K562 (cell line): ENCODE measurements around the gene PRKCSH. TPM values are rescaled to one million over a fixed set of nuclear protein-coding genes. Genes with fewer than 3 reads are reported as not detected.
A peak's percentile ranks its signal among the peaks of the same experiment; 100 is the strongest.

Experiments
- ATF6 ChIP-seq: sonication (generic); formaldehyde crosslinking; IDR thresholded peaks from 2 replicates; pipeline ENCODE4 v1.4.0; 2020; ENCODE audit warnings: mild to moderate bottlenecking, missing genetic modification reagents
- BHLHE40 ChIP-seq: IDR thresholded peaks from 2 replicates; pipeline ENCODE4 v1.6.1; 2011; ENCODE audit warnings: low read length, improper control_type of control experiment
- BRF2 ChIP-seq: IDR thresholded peaks from 3 replicates; pipeline ENCODE4 v1.6.1; 2011; ENCODE audit warnings: borderline replicate concordance, mild to moderate bottlenecking; ENCODE audit not compliant: insufficient read length, insufficient read depth
- CBFA2T3 ChIP-seq: fragments of 450-650 bp; IDR thresholded peaks from 2 replicates; pipeline ENCODE4 v1.6.1; 2017
- CREB1 ChIP-seq, 2 experiments: sonication (generic) in 1 of 2; formaldehyde crosslinking in 1 of 2; IDR thresholded peaks; 2 replicates each; pipeline versions ENCODE4 v1.6.1 to v1.8.0; 2012 to 2022; ENCODE audit warnings: inconsistent platforms in 1 of 2, mild to moderate bottlenecking in 1 of 2, missing genetic modification reagents in 1 of 2, moderate library complexity in 1 of 2
- CREBBP ChIP-seq: IDR thresholded peaks from one replicate; pipeline ENCODE4 v1.6.1; 2012; ENCODE audit warnings: low read depth, mild to moderate bottlenecking, control low read depth, inconsistent platforms, low read length
- CTCFL ChIP-seq: IDR thresholded peaks from 2 replicates; pipeline ENCODE4 v1.6.1; 2011; ENCODE audit warnings: borderline replicate concordance, low read depth, mild to moderate bottlenecking, moderate library complexity, low read length; ENCODE audit not compliant: insufficient read depth, poor library complexity, severe bottlenecking
- EZH2 ChIP-seq: IDR thresholded peaks from 2 replicates; pipeline ENCODE4 v1.6.1; 2012; ENCODE audit warnings: low read depth, mild to moderate bottlenecking, inconsistent platforms, low read length, borderline replicate concordance
- FOSL1 ChIP-seq: fragments of 200-800 bp; sonication (Bioruptor generic); conservative IDR thresholded peaks from 2 replicates; pipeline ENCODE4 v1.6.1; 2016; ENCODE audit warnings: missing genetic modification characterization, missing compliant biosample characterization
- HEY1 ChIP-seq: fragments of 250-450 bp; sonication (Bioruptor Pico); IDR thresholded peaks from 2 replicates; pipeline ENCODE4 v1.5.0; 2020; ENCODE audit warnings: mild to moderate bottlenecking, moderate library complexity, borderline replicate concordance
- MBD1 ChIP-seq: fragments of 250-450 bp; sonication (Bioruptor Pico); IDR thresholded peaks from 2 replicates; pipeline ENCODE4 v1.8.0; 2022; ENCODE audit warnings: inconsistent platforms
- MCM2 ChIP-seq: fragments of 450-650 bp; IDR thresholded peaks from 2 replicates; pipeline ENCODE4 v1.6.1; 2017; ENCODE audit warnings: low read depth, mild to moderate bottlenecking
- RFX7 ChIP-seq: fragments of 250-450 bp; sonication (Bioruptor Pico); IDR thresholded peaks from 2 replicates; pipeline ENCODE4 v1.5.1; 2021; ENCODE audit warnings: mild to moderate bottlenecking
- RHOXF2B ChIP-seq: fragments of 250-450 bp; sonication (Bioruptor Pico); conservative IDR thresholded peaks from 2 replicates; pipeline ENCODE4 v1.5.1; 2021
- SMAD4 ChIP-seq: fragments of 250-450 bp; sonication (Bioruptor Pico); conservative IDR thresholded peaks from 2 replicates; pipeline ENCODE4 v1.8.0; 2021; ENCODE audit warnings: inconsistent platforms, mild to moderate bottlenecking, moderate library complexity
- SRSF3 ChIP-seq: fragments of 200-400 bp; formaldehyde crosslinking; IDR thresholded peaks from 2 replicates; pipeline ENCODE4 v1.6.1; 2016; ENCODE audit warnings: mild to moderate bottlenecking, low read length, moderate library complexity; ENCODE audit not compliant: insufficient read depth
- ZBTB43 ChIP-seq: sonication (generic); formaldehyde crosslinking; IDR thresholded peaks from 2 replicates; pipeline ENCODE4 v1.8.0; 2023; ENCODE audit warnings: mild to moderate bottlenecking, missing genetic modification reagents
- ZNF134 ChIP-seq: fragments of 250-450 bp; sonication (Bioruptor Pico); conservative IDR thresholded peaks from 2 replicates; pipeline ENCODE4 v1.4.0; 2020
- ZNF212 ChIP-seq: fragments of 450-650 bp; formaldehyde crosslinking; IDR thresholded peaks from 2 replicates; pipeline ENCODE4 v1.4.0; 2020; ENCODE audit warnings: mild to moderate bottlenecking
- ZNF668 ChIP-seq: fragments of 250-450 bp; sonication (Bioruptor Pico); IDR thresholded peaks from 2 replicates; pipeline ENCODE4 v1.8.0; 2022; ENCODE audit warnings: mild to moderate bottlenecking, inconsistent platforms
- ZNF785 ChIP-seq: fragments of 250-450 bp; sonication (Bioruptor Pico); IDR thresholded peaks from 2 replicates; pipeline ENCODE4 v1.4.0; 2020; ENCODE audit warnings: mild to moderate bottlenecking
- polyA plus RNA-seq, 8 experiments: library from polyadenylated mRNA; depleted of rRNA in 4 of 8; stranded (reverse) in 5 of 8; unstranded in 3 of 8; fragments of >200 nt; fragmentation: Nextera tagmentation in 2 of 8; fragmentation: Illumina TruSeq in 1 of 8; extraction: Ambion mirVana in 2 of 8; extraction: Trizol in 1 of 8; gene quantifications; 2 replicates each; pipeline versions ENCODE4 v1.2.1 to v1.2.3, GENCODE V29; 2011 to 2014; ENCODE audit warnings: inconsistent platforms in 1 of 8, missing spikeins in 1 of 8
- total RNA-seq, 7 experiments: library from RNA; depleted of rRNA in 6 of 7; stranded (reverse); fragments of >200 nt in 6 of 7; fragmentation: Illumina TruSeq in 2 of 7; extraction: Trizol in 2 of 7; gene quantifications; 2 replicates each; pipeline versions ENCODE4 v1.2.1 to v1.2.3, GENCODE V29; 2011 to 2021; ENCODE audit warnings: low replicate concordance in 1 of 7

PRKCSH gene
- total and polyA plus RNA-seq, 9 of the 15 experiments (the other 6 are each of a cell fraction or from before 2014, with no cell fraction given): 2.3 to 297 (median 48.1) TPM

- no peak for TF ChIP-seq FOSL1
- TF ChIP-seq BHLHE40: peak; percentile 7; the same call in 1 of the 2 replicates
- no peak for TF ChIP-seq ZNF668 (CRISPR knock-in tag)
- no peak for TF ChIP-seq EZH2
- no peak for TF ChIP-seq CBFA2T3
- TF ChIP-seq BRF2: no peak
- TF ChIP-seq ZNF134 (CRISPR knock-in tag): no peak
- no peak for TF ChIP-seq ZNF212 (CRISPR knock-in tag)
- no peak for TF ChIP-seq RFX7 (CRISPR knock-in tag)
- no peak for TF ChIP-seq ZNF785 (CRISPR knock-in tag)
- TF ChIP-seq CREB1 (IDR thresholded peaks at IDR 0.05): no peak
- no peak for TF ChIP-seq CREB1 (CRISPR knock-in tag; IDR thresholded peaks at IDR 0.05)
- peak; percentile 77 for TF ChIP-seq CTCFL
- no peak for TF ChIP-seq MBD1
- no peak for TF ChIP-seq SRSF3
- TF ChIP-seq HEY1 (CRISPR knock-in tag): no peak
- TF ChIP-seq ATF6: no peak
- no peak for TF ChIP-seq MCM2
- no peak for TF ChIP-seq CREBBP
- TF ChIP-seq ZBTB43 (CRISPR knock-in tag): no peak
- no peak for TF ChIP-seq RHOXF2B
- TF ChIP-seq SMAD4 (CRISPR knock-in tag): 0 out of 2 replicates have a peak, but pooled peaks have one; percentile 17
Measured at GRCh38 chr19:11446652-11447301, 11.3 kb downstream of the PRKCSH start (continued).
